Ovary (tissue), 9 donors: ENCODE data around the gene RNF5. TPM values are rescaled to one million over a fixed set of nuclear protein-coding genes. Genes with fewer than 3 reads are reported as not detected.

Experiments used
- DNase-seq, 5 donors: peaks; one replicate each; pipeline ENCODE4 v3.0.0-alpha.2; 2019 to 2020
- H3K27ac ChIP-seq, 2 donors: fragments of 200-600 bp; one replicate each; pipeline versions ENCODE4 v1.5.1 to v1.8.0; 2019 to 2022
- H3K27me3 ChIP-seq: fragments of 200-600 bp; one replicate; pipeline ENCODE4 v1.8.0; 2022
- H3K36me3 ChIP-seq: fragments of 200-600 bp; sonication (generic); one replicate; pipeline ENCODE4 v1.5.1; 2019
- H3K4me1 ChIP-seq: one replicate; pipeline ENCODE4 v1.8.1; 2013; ENCODE audit warnings: mild to moderate bottlenecking, moderate library complexity; ENCODE audit not compliant: insufficient read depth
- H3K4me3 ChIP-seq: fragments of 200-600 bp; sonication (generic); one replicate; pipeline ENCODE4 v1.5.1; 2017
- H3K9me3 ChIP-seq, 2 donors: fragments of 200-600 bp in 1 of 2; sonication (generic) in 1 of 2; one replicate each; pipeline versions ENCODE4 v1.5.1 to v1.8.1; 2013 to 2019; ENCODE audit warnings: mild to moderate bottlenecking in 1 of 2, moderate library complexity in 1 of 2
- CTCF ChIP-seq, 3 donors: fragments of 450-650 bp in 2 of 3; fragments of 200-600 bp in 1 of 3; IDR thresholded peaks; one replicate each; pipeline versions ENCODE4 v1.5.1 to v1.8.0; 2016 to 2022; ENCODE audit warnings: antibody characterized with exemption in 3 of 3, mild to moderate bottlenecking in 1 of 3
- EP300 ChIP-seq: sonication (generic); formaldehyde crosslinking; IDR thresholded peaks from one replicate; pipeline ENCODE4 v1.6.1; 2017; ENCODE audit warnings: antibody characterized with exemption
- POLR2A ChIP-seq: fragments of 450-650 bp; IDR thresholded peaks from one replicate; pipeline ENCODE4 v1.6.1; 2017; ENCODE audit warnings: antibody characterized with exemption, mild to moderate bottlenecking, moderate library complexity
- WGBS, 3 donors: extraction: QIAGEN DNeasy Blood & Tissue Kit in 1 of 3; methylation state at CpG; one replicate each; pipeline versions ENCODE4 v1.1.5 to v1.1.7; 2013 to 2017; 5-methylcytosine and 5-hydroxymethylcytosine counted together
- intact Hi-C, 4 donors: fragments of 100-400 bp; cut with DNase I; formaldehyde crosslinking; loops; one replicate each; pipeline versions ENCODE4 v1.11.0 to v1.15.1; 2022 to 2023
- polyA plus RNA-seq, 2 donors: library from polyadenylated mRNA; stranded (reverse); fragments of 200-250 nt in 1 of 2; fragments of 350-450 nt in 1 of 2; fragmentation: Illumina TruSeq in 1 of 2; extraction: RNeasy Lipid Tissue Mini Kit (QIAGEN cat#74804) in 1 of 2; gene quantifications; one replicate each; pipeline ENCODE4 v1.2.3, GENCODE V29; 2013 to 2014
- total RNA-seq, 7 donors: library from RNA; depleted of rRNA in 2 of 7; stranded (reverse); fragments of >200 nt in 2 of 7; fragmentation: NEBNext Ultra II Directional in 3 of 7; extraction: Animal tissue kit (Norgen Biotek cat#: 25700) in 3 of 7; gene quantifications; one replicate each; pipeline versions ENCODE4 v1.1.0 to v1.2.4, GENCODE V29; 2016 to 2023
- donor health status: DM: no; HTN: no; CAD: no; lungs with moderate emphysema.
- donor health status: DM: no; HTN: no; CAD: no.
- donor health status: Bipolar disorder and iron deficiency.
- donor health status: DM: yes; HTN: yes; CAD: no.
- donor health status: DM: no; HTN: no; CAD: no.
- donor health status: DM: yes; HTN: yes; CAD: no.

The RNF5 gene
- total and polyA plus RNA-seq, 9 donors, result 49.2 to 103 (median 78.5) TPM

- TF ChIP-seq EP300 (no peak), CTCF (IDR thresholded peaks at IDR 0.05) (no peak), POLR2A (no peak)
- intact Hi-C loops, result no loop called here
- no peak overlapping the region for H3K27ac ChIP-seq
- WGBS, 3 donors, result 85 to 88% (median 85%) methylated on average over 7 of the region's 7 CpGs
- DNase-seq, result no peak
- no peak overlapping the region for H3K4me3 ChIP-seq
- H3K9me3 ChIP-seq, result no peaks in the 10 kb centered on the region
- no peaks in the 10 kb centered on the region for H3K27me3 ChIP-seq
- H3K36me3 ChIP-seq, result no peaks in the 10 kb centered on the region
- no peaks in the 10 kb centered on the region for H3K4me1 ChIP-seq
These were observed 14.5 kb upstream of the RNF5 start for GRCh38 chr6:32163559-32164258.

DNA sequence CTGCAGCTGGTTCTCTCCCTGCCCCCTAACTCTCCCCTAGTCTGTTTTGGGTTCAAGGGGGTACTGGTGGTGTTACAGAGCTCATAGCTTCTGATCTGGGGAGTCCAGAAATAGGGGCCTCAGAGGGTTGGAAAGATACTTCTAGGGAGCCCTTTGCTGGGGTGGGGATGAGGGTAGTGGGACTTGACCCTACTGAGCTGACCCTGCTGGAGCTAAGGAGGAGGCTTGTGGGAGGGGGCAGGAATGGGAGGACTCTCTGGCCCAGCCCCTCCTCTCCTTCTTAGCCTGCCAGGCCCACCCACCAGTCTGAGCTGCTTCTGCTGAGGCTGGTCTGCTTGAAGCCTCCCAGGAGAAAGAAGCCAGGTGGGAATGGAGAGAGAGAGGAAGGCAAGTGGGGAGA is 13.9 kb upstream of the RNF5 start, which contains the start of gene EGFL8:
TSS of gene EGFL8 (plus strand) at position 301 of the 400 bp plus-strand sequence. CDS start 1,571 bp downstream, outside the sequence.
- Histone ChIP-seq H3K4me1 (no peaks in the 10 kb centered on the region), H3K36me3 (no peaks in the 10 kb centered on the region), H3K4me3 (no peak within 1 kb of the TSS), H3K27me3 (no peaks in the 10 kb centered on the region), H3K9me3 (no peaks in the 10 kb centered on the region), H3K27ac (no peak within 1 kb of the TSS)
- TF ChIP-seq CTCF (IDR thresholded peaks at IDR 0.05), result no peak
- TF ChIP-seq POLR2A, result no peak
- peak in 1 of 5 donors; percentile 13 for DNase-seq
- intact Hi-C loops, result no loop called here

GRCh38 chr6:32166411-32167061 is 11.7 kb upstream of the RNF5 start:
- no peak for TF ChIP-seq CTCF (IDR thresholded peaks at IDR 0.05)
- no peak for TF ChIP-seq POLR2A
- no peak for TF ChIP-seq EP300
- no peak overlapping the region for H3K4me3 ChIP-seq
- peak in 3 of 5 donors; percentile 17 to 54 (median 45) for DNase-seq
- intact Hi-C loops, result no loop called here
- H3K4me1 ChIP-seq, result no peaks in the 10 kb centered on the region
- no peak overlapping the region for H3K27ac ChIP-seq
- no peaks in the 10 kb centered on the region for H3K9me3 ChIP-seq
- WGBS, 3 donors, result 70 to 73% (median 73%) methylated on average over 30 of the region's 30 CpGs
- H3K27me3 ChIP-seq, result no peaks in the 10 kb centered on the region
- no peaks in the 10 kb centered on the region for H3K36me3 ChIP-seq

DNA sequence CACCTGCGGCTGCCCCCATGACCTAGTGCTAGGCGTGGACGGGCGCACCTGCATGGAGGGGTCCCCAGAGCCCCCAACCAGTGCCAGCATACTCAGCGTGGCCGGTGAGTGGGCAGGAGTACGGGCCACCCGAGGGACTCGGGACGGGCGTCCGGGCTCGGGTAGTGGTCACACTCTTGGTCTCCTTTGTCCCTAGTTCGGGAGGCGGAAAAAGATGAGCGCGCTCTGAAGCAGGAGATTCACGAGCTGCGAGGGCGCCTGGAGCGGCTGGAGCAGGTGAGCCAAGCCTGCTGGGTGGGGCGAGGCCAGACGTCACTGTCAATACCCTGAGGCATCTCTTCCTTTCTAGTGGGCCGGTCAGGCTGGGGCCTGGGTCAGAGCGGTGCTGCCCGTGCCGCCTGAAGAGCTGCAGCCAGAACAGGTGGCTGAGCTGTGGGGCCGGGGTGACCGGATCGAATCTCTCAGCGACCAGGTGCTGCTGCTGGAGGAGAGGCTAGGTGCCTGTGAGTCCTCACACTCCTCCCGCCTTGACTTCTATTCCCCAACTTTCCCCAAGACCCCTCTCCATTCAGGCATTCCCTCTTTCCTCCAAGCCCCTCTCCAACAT is 10.9 kb upstream of the RNF5 start:
- H3K27ac ChIP-seq, result no peak overlapping the region
- no peaks in the 10 kb centered on the region for H3K27me3 ChIP-seq
- no peaks in the 10 kb centered on the region for H3K4me1 ChIP-seq
- no peaks in the 10 kb centered on the region for H3K9me3 ChIP-seq
- WGBS, 3 donors, result 79 to 82% (median 80%) methylated on average over 32 of the region's 32 CpGs
- DNase-seq, result peak in 1 of 5 donors; percentile 37
- intact Hi-C loops, result no loop called here
- TF ChIP-seq POLR2A (no peak), CTCF (IDR thresholded peaks at IDR 0.05) (no peak), EP300 (no peak)
- no peaks in the 10 kb centered on the region for H3K36me3 ChIP-seq
- H3K4me3 ChIP-seq, result no peak overlapping the region
